Stomach (tissue), 9 donors: Measurements from ENCODE around the gene RRAS. TPM values are rescaled to one million over a fixed set of nuclear protein-coding genes. Genes with fewer than 3 reads are reported as not detected.

Source experiments
- DNase-seq, 2 donors: peaks; one replicate each; pipeline versions ENCODE4 v3.0.0 to v3.0.0-alpha.2; 2013 to 2019
- H3K27ac ChIP-seq, 5 donors: fragments of 200-600 bp in 4 of 5; sonication (generic) in 4 of 5; one replicate each; pipeline ENCODE4 v1.5.1; 2013 to 2019; ENCODE audit warnings: mild to moderate bottlenecking in 1 of 5, moderate library complexity in 1 of 5
- H3K27me3 ChIP-seq, 3 donors: fragments of 200-600 bp; sonication (generic); one replicate each; pipeline ENCODE4 v1.5.1; 2017 to 2019; ENCODE audit warnings: mixed run types in 1 of 3
- H3K36me3 ChIP-seq, 4 donors: fragments of 200-600 bp; sonication (generic); 1 replicate in 3 of 4; 2 replicates in 1 of 4; pipeline ENCODE4 v1.5.1; 2016 to 2019
- H3K4me1 ChIP-seq, 4 donors: fragments of 200-600 bp; sonication (generic); one replicate each; pipeline ENCODE4 v1.5.1; 2016 to 2019
- H3K4me3 ChIP-seq, 4 donors: fragments of 200-600 bp; sonication (generic) in 3 of 4; one replicate each; pipeline ENCODE4 v1.5.1; 2016 to 2019; ENCODE audit warnings: mild to moderate bottlenecking in 1 of 4
- H3K9me3 ChIP-seq, 4 donors: fragments of 200-600 bp; sonication (generic); one replicate each; pipeline ENCODE4 v1.5.1; 2016 to 2019
- EP300 ChIP-seq: sonication (generic); formaldehyde crosslinking; IDR thresholded peaks from one replicate; pipeline ENCODE4 v1.6.1; 2017; ENCODE audit warnings: antibody characterized with exemption
- POLR2A ChIP-seq, 4 donors: fragments of 450-650 bp; IDR thresholded peaks; one replicate each; pipeline ENCODE4 v1.6.1; 2016; ENCODE audit warnings: antibody characterized with exemption in 4 of 4, control low read depth in 2 of 4, mild to moderate bottlenecking in 1 of 4, moderate library complexity in 1 of 4
- POLR2AphosphoS5 ChIP-seq, 3 donors: sonication (generic); formaldehyde crosslinking; IDR thresholded peaks; one replicate each; pipeline ENCODE4 v1.6.1; 2016; ENCODE audit warnings: antibody characterized with exemption in 3 of 3
- WGBS, 5 donors: extraction: QIAGEN DNeasy Blood & Tissue Kit in 3 of 5; methylation state at CpG; one replicate each; pipeline versions ENCODE4 v1.1.5 to v1.1.7; 2013 to 2018; 5-methylcytosine and 5-hydroxymethylcytosine counted together
- intact Hi-C: fragments of 100-400 bp; cut with DNase I; formaldehyde crosslinking; loops from one replicate; pipeline ENCODE4 v1.15.1; 2023; ENCODE audit warnings: low total_unique reads
- polyA plus RNA-seq, 3 donors: library from polyadenylated mRNA; stranded (reverse); fragments of 200-250 nt; gene quantifications; one replicate each; pipeline ENCODE4 v1.2.3, GENCODE V29; 2013
- total RNA-seq, 5 donors: library from RNA; depleted of rRNA; stranded (reverse); fragments of >200 nt; gene quantifications; one replicate each; pipeline versions ENCODE4 v1.1.0 to v1.2.3, GENCODE V29; 2014 to 2016
- TF ChIP-seq, protein P1 (sequence below), 7 experiments: fragments of 450-650 bp in 4 of 7; fragments of 200-600 bp in 3 of 7; sonication (generic) in 3 of 7; IDR thresholded peaks; one replicate each; pipeline ENCODE4 v1.5.1; 2016 to 2019; ENCODE audit warnings: antibody characterized with exemption in 7 of 7, control low read depth in 2 of 7, mild to moderate bottlenecking in 1 of 7
- donor health status: healthy with polysubstance abuse.
- donor health status: Bipolar disorder and iron deficiency.
- donor health status: healthy.

The RRAS gene
- total and polyA plus RNA-seq, 8 donors: 7.7 to 145 (median 103) TPM

DNA sequence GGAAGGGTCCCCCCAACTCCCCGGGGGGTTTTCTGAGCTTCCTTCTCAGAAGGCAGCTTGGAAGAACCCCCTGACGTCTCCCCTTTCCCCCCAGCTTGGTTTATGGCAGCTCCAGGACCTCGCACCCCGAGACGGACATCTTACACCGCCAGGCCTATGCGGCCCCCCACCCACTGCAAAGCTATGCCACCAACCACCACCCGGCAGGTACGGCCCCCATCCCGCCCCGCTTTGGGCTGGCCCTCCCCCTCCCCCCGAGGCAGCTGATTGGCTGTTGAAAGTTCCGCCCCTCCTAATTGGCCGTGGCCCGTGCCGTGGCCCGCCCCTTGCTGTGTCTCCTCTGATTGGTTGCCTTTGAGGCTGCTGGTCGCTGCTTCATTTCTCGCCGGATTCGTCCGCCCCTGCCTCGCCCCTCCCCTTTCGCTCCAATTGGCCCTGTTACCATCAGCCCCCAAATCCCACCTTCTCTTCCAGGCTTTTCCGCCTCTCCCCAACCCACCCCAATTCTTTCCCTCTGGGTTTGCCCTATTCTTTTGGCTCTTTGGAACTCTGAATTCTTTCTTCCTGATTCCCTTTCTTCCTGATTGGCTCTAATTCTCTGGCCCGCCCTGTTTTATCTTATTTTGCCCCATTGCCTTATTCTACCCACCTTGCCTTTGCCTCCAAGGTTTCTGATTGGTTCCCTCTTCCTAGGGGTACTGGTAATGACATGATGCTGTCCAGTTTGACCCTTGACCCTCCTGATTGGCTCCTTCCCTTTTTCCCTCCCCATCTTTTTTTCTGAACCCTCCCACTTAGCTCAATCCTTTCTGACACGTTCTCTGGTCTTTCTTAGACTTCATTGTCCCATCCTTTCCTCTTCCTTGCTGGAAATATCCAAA, 46.5 kb downstream of the RRAS start:
- H3K4me1 ChIP-seq: peaks cover 21 to 53% (median 45%) of the 10 kb centered on the region in 4 donors
- peak overlapping the region; percentile 70 to 95 (median 90) for H3K4me3 ChIP-seq
- DNase-seq: peak; percentile 94 to 97
- TF ChIP-seq, protein P1, sequence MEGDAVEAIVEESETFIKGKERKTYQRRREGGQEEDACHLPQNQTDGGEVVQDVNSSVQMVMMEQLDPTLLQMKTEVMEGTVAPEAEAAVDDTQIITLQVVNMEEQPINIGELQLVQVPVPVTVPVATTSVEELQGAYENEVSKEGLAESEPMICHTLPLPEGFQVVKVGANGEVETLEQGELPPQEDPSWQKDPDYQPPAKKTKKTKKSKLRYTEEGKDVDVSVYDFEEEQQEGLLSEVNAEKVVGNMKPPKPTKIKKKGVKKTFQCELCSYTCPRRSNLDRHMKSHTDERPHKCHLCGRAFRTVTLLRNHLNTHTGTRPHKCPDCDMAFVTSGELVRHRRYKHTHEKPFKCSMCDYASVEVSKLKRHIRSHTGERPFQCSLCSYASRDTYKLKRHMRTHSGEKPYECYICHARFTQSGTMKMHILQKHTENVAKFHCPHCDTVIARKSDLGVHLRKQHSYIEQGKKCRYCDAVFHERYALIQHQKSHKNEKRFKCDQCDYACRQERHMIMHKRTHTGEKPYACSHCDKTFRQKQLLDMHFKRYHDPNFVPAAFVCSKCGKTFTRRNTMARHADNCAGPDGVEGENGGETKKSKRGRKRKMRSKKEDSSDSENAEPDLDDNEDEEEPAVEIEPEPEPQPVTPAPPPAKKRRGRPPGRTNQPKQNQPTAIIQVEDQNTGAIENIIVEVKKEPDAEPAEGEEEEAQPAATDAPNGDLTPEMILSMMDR (IDR thresholded peaks at IDR 0.05): no peak
- peak in 1 of 3 donors; percentile 48 for TF ChIP-seq POLR2AphosphoS5 (IDR thresholded peaks at IDR 0.05)
- H3K9me3 ChIP-seq: no peaks in the 10 kb centered on the region
- intact Hi-C loops: no loop called here
- H3K27me3 ChIP-seq: no peaks in the 10 kb centered on the region
- 4 to 9% (median 6%) methylated on average over 16 to 27 of the region's 27 CpGs for WGBS, 5 donors
- H3K36me3 ChIP-seq: peaks cover 42 to 47% (median 46%) of the 10 kb centered on the region in 4 donors
- peak overlapping the region; percentile 92 to 99 (median 96) for H3K27ac ChIP-seq

DNA sequence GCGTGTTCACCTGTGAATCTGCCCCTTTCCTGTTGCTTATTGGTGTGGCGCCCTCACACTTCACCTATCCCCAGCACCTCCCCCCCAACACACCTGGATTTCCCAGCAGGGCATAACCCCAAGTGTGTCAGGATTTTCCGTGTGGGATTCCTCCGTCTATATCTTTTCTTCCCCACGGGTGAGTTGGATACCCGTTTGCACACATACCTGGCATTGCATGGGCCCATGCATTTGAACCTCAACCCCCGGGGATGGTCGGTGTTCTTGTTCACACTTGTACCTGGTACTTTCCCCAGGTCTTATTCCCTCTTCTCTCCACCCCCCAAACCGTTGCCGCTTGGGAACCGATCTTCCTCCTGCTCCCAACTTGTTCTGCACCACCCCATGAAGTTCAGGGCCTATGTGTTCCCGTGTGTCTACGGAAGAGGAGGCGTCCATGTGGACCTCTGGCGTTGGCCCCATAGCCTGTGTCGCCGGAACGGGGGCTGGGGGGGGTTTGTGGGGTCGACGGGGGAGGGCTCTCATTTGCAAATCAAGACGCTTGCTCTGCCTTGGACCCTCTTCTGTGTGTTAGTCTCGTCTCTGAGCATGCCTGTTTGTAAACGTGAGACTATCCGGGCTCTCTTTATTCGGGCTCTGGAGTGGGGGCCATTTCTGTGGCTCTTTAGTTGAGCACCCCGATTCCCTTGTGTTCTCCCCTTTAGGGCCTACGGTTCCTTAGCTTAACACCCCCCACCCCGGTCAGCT, 47.3 kb downstream of the RRAS start:
- WGBS, 5 donors: 2 to 5% (median 3%) methylated on average over 27 to 28 of the region's 28 CpGs
- intact Hi-C loops: no loop called here
- H3K27me3 ChIP-seq: no peaks in the 10 kb centered on the region
- peak in 1 of 2 donors; percentile 46 for DNase-seq
- no peaks in the 10 kb centered on the region for H3K9me3 ChIP-seq
- peaks cover 35 to 39% (median 38%) of the 10 kb centered on the region in 4 donors for H3K36me3 ChIP-seq
- H3K4me3 ChIP-seq: peak overlapping the region; percentile 70 to 95 (median 90)
- TF ChIP-seq, protein P1 (IDR thresholded peaks at IDR 0.05): no peak
- H3K27ac ChIP-seq: peak overlapping the region; percentile 92 to 99 (median 96)
- peaks cover 21 to 53% (median 45%) of the 10 kb centered on the region in 4 donors for H3K4me1 ChIP-seq

DNA sequence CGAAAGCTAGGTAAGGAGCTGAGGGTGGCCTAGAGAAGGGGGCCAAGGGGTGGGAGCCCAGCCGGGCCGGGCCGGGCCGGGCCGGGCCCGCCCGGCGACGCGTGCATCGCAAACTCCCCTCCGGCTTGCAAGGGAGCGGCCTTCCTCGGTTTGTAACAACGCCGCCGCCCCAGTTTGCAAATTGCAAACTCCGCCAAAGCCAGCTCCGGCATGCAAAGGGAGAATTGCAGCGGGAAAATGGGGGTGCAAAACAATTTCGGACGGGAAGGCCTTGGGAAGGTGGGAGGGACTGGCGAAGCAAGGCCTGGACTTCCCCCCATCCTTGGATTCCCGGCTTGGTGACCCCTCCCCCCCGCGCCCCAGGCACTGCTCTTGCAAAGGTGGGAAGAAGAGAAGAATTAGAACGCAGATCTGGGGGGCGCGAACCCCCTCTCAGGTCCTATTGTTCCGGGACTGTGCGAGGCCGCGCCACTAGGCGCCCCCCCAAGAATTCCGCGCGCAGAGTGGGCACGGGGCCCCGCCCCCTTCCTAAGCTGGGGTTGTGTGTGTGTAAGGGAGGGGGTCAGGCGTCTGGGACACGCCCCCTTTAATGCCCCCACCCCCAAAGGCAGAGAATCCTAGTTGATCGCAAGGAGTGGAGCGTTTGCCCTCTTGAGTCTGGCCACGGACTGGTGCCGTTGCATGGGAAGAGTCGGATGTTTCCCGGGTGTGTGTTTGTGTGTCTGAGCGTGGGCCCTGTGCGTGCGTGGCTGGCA, 48.0 kb downstream of the RRAS start:
- WGBS, 5 donors: 0 to 1% (median 1%) methylated on average over 24 to 51 of the region's 51 CpGs
- intact Hi-C loops: no loop called here
- Histone ChIP-seq H3K36me3 (peaks cover 28 to 32% (median 31%) of the 10 kb centered on the region in 4 donors), H3K27me3 (no peaks in the 10 kb centered on the region), H3K9me3 (no peaks in the 10 kb centered on the region), H3K27ac (peak overlapping the region; percentile 92 to 99 (median 96)), H3K4me3 (peak overlapping the region; percentile 70 to 95 (median 90)), H3K4me1 (peaks cover 21 to 53% (median 45%) of the 10 kb centered on the region in 4 donors)
- peak; percentile 40 to 74 for DNase-seq
- TF ChIP-seq POLR2A (IDR thresholded peaks at IDR 0.05) (no peak), POLR2AphosphoS5 (IDR thresholded peaks at IDR 0.05) (no peak), EP300 (no peak)
- TF ChIP-seq, protein P1 (IDR thresholded peaks at IDR 0.05): no peak
